ENCODE measurements around the gene BCL7A. TPM values are rescaled to one million over a fixed set of nuclear protein-coding genes. Genes with fewer than 3 reads are reported as not detected.
A peak's percentile ranks its signal among the peaks of the same experiment; 100 is the strongest.
"Not testable (repeated sequence)": the region's sequence is repeated elsewhere in the genome, so short reads cannot be mapped to it uniquely, and the experiment has no call there.

The BCL7A gene
- polyA plus RNA-seq, 3 donors from 2014 or later: 0.27 to 1.5 (median 0.48) TPM

DNA sequence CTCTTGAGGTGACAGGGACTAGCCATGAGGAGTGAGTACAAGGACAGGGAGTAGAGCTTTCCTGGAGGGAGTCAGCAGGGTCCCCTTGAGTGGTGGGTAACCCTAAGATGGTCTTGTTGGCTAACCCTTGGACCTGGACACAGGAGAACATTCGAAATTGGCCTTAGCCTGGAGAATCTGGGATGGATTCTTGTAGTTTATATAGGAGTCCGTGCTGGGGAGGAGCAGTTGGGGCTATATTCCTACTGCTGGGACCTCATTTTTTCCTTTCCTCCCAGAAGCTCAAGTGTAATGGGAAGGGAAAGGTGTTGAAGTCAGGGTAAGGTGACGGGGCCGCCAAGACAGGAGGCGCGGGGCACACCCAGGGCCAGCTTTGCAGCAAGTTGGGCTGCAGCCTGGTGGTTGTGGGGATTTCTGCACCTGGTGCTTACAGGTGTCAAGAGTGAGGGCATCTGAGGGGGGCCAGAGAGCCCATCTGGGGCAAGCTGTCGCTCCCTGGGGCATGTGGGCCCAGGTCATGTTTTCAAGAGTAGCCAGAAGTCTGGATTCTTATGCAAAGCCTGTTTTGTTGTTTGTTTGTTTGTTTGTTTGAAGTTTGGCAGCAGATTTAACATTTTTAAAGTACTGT lies 5.1 kb downstream of the BCL7A start:
- peaks cover 11 to 24% (median 14%) of the 10 kb centered on the region in 3 donors for H3K27me3 Mint-ChIP-seq (ENCODE audit: low read depth in 3 of 3)
- no peaks in the 10 kb centered on the region for H3K36me3 Mint-ChIP-seq
- H3K4me1 Mint-ChIP-seq: peaks cover 24 to 26% of the 10 kb centered on the region in 2 donors
- no peak for DNase-seq
- H3K27ac Mint-ChIP-seq: no peak overlapping the region
- no peaks in the 10 kb centered on the region for H3K9me3 Mint-ChIP-seq
- H3K4me3 Mint-ChIP-seq: no peak overlapping the region

DNA sequence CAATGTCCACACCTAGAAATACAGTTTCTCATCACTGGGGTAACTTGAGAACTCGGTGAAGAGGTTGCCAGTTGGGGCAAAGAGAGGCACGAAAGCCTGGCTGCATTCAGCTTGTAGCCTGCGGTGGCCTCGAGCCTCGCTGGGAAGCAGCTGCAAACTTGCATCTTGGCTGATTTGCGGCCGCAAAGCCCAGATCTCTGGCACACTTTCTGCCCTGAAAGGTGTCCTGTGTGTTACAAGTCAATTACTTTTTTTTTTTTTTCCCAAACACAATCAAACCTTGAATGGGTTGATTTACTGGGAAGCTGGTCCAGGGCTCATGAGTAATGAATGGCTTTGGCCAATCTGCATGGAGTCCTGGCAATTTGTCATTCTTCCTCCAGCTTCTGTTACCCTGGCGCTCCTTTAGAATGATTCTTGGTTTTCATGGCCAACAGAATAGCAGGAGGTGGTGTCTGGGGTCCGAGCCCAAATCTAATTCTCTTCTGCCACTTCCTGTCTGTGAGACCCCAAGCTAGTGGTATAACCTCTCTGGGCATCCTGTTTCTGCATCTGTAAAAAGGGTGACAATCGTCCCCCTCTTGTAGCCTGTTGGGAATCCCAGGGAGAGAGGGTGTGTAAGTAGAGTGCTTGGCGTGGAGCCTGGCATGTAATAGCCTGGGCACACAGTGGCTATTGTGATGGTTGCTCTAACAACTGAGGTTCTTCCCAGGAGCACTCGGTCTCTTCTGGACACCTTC lies 6.7 kb downstream of the BCL7A start:
- no peaks in the 10 kb centered on the region for H3K9me3 Mint-ChIP-seq
- no peaks in the 10 kb centered on the region for H3K36me3 Mint-ChIP-seq
- H3K27ac Mint-ChIP-seq: peak overlapping the region in 3 of 6 donors; percentile 6 to 68 (median 63)
- peak overlapping the region; percentile 8 to 70 (median 47) for H3K4me3 Mint-ChIP-seq
- H3K4me1 Mint-ChIP-seq: peaks cover 19 to 21% of the 10 kb centered on the region in 2 donors
- no peak for DNase-seq
- H3K27me3 Mint-ChIP-seq (ENCODE audit: low read depth in 3 of 3): peaks cover 8 to 19% (median 12%) of the 10 kb centered on the region in 3 donors

DNA sequence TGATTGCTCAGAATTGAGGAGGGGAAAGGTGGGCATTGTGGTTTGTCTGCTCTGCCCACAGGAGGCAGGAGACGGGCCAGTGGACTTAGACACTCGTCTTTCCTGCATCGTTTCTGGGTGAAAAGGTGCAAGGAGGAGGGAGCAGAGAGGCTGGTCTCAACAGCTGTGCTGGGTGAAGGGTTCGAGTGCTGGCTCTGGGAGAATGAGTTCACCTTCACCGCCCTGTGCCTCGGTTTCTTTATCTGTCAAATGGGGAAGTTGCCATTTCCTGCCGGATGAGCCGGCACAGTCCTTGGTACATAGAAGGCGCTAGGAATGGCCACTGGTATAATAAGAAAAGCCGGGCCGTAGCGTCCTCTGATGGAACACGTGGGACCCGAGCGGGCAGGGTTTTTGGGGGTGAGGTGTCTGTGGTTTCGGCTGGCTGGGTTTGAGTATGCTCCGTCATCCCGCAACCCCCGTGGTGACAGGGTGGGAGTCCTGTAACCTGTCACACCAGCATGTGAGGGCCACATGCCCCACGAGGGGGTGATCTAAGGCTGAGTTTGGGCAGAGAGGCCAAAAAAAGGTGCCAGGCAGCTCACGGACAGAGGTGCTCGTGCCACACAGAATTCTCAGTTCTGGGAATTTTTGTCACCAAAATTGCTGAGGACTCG lies 7.3 kb downstream of the BCL7A start:
- Mint-ChIP-seq H3K9me3 (no peaks in the 10 kb centered on the region), H3K36me3 (no peaks in the 10 kb centered on the region), H3K27me3 (ENCODE audit: low read depth in 3 of 3) (peaks cover 8 to 17% (median 16%) of the 10 kb centered on the region in 3 donors), H3K27ac (peak overlapping the region in 4 of 6 donors; percentile 6 to 85 (median 66)), H3K4me1 (peaks cover 18 to 19% of the 10 kb centered on the region in 2 donors), H3K4me3 (peak overlapping the region; percentile 29 to 70 (median 47))
- DNase-seq: peak; percentile 74 to 79 (median 75)

DNA sequence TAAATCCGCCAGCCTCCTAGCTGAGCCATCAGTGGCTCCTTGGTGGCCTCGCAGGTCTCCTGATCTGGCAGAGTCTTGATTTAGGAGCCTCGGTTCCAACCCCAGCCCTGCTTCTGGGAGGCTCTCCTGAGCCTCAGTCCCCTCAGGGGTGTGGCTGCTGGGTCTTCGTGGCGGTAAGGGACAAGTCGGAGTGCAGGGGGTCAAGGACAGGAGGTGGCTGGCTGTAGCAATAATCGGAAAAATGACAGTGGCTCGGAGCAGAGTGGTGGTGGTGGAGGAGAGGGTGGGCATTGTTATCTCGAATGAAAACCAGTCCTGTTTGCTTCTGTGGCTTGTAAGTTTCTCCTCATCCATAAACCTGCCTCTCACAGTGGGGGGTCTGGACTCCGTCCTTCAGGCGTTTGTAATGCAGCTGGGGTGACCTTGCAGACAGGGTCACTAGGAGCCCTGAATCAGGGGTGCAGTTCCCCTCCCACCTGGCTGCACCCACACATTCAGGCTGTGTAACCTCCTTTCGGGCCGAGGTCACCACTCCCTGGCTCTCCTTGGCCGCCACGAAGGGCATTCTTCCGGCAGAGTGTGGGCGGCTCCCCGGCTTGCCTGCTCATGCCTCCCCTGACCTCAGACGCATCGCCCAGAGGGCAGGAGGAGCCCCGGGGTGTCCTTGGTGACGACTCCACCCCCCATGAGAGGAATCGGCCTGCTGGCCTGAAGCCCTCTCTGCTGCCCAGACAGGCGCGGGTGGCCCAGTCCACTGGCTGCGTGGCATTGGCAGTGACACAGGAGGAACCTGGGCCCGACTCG lies 8.1 kb downstream of the BCL7A start:
- Mint-ChIP-seq H3K27me3 (ENCODE audit: low read depth in 3 of 3) (peaks cover 8 to 13% (median 13%) of the 10 kb centered on the region in 3 donors), H3K9me3 (no peaks in the 10 kb centered on the region), H3K36me3 (no peaks in the 10 kb centered on the region), H3K4me3 (peak overlapping the region in 4 of 5 donors; percentile 29 to 47 (median 39)), H3K27ac (peak overlapping the region in 3 of 6 donors; percentile 8 to 85 (median 63)), H3K4me1 (peaks cover 18 to 19% of the 10 kb centered on the region in 2 donors)
- DNase-seq: no peak

DNA sequence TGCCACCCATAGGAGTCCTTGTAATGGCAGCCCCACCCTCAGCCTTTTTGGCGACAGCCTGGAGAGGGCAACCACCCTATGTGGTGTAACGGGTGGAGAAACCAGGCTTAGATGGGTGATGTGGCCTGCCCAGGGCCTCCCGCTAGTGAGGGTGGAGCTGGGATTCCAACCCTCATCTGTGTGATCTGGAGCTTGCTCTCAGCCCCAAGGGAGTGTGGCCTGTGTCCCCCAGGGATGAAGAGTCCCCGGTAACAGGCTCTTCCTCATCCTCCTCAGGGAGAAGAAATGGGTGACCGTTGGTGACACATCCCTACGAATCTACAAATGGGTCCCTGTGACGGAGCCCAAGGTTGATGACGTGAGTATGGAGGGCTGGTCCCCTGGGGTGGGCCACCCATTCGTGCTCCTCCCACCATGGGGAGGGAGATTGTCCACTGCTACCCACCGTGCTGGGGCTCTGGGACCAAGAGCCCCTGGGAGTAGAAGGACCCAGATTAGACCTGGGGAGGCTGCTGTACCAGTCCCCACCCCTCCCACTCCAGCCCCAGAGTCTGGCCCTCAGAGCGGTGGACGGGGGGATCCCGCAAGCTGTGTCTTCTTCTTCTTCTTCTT lies 8.8 kb downstream of the BCL7A start:
- DNase-seq: no peak
- Mint-ChIP-seq H3K9me3 (no peaks in the 10 kb centered on the region), H3K27me3 (ENCODE audit: low read depth in 3 of 3) (peaks cover 8 to 13% (median 13%) of the 10 kb centered on the region in 3 donors), H3K36me3 (no peaks in the 10 kb centered on the region), H3K4me3 (no peak overlapping the region), H3K27ac (no peak overlapping the region), H3K4me1 (peaks cover 18 to 19% of the 10 kb centered on the region in 2 donors)

DNA sequence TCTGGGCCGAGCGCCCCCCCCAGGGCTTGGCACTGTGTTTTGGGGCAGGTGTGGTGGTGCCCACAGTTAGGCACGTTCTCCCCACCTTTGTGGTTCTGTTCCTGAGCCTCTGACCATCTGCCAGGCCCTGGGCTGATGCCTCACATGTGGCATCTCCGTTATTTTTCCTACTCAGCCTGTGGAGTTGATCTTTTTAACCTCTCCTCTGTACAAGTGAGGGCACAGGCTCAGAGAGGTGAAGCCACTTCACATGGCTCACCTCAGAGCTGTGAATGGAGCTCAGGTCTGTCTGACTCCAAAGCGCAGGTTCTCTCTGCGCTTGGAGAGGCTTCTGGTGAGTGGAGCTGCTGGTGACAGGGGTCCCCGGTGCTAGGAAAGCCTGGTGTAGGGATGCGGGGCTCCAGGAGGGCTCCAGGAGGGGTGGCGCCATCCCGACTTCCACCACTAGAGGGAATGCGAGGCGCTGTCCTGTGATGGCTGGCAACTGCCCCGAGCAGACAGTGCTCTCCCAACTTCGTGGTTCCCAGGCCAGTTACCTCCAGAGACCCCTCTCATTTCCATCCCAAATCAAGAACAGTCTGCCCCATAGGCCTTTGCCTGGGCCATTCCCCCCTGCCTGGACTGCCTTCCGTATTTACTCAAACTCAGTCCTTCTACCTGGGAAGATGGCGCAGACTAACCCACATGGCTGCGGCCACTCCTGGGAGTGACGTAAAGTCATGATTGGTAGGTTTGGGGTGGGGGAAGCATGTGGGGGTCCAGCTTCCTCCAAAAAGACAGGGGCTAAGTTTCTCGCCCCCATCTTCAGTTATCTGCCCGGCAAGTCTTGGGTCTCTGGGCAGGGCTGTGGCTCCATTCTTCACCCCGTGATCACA lies 9.9 kb downstream of the BCL7A start:
- peaks cover 18 to 19% of the 10 kb centered on the region in 2 donors for H3K4me1 Mint-ChIP-seq

DNA sequence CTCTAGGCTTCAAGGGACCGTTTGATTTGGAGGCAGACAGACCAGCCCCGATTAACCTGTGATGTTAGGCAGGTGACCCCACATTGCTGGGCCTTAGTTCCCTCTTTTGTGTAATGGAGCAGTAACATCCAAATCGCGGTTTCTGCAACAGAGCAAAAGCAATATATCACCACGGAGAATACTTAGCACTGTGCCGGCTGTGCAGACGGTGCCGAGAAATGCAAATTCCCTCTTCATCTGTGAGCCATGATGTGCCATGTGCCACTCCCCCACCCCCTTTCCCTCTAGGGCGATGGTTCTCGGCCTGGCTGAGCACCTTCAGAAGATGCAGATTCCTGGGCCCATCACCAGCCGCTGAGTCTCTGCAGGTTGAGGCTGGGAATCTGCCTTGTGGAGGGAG lies 10.9 kb downstream of the BCL7A start:
- Mint-ChIP-seq H3K9me3 (no peaks in the 10 kb centered on the region), H3K4me3 (no peak overlapping the region), H3K27me3 (ENCODE audit: low read depth in 3 of 3) (peaks cover 8 to 13% (median 13%) of the 10 kb centered on the region in 3 donors), H3K27ac (no peak overlapping the region), H3K4me1 (peaks cover 18 to 19% of the 10 kb centered on the region in 2 donors), H3K36me3 (no peaks in the 10 kb centered on the region)
- DNase-seq: no peak

More for the DNA sequence above, 9.9 kb downstream of the BCL7A start:
- Mint-ChIP-seq H3K27me3 (ENCODE audit: low read depth in 3 of 3) (peaks cover 8 to 13% (median 13%) of the 10 kb centered on the region in 3 donors), H3K27ac (no peak overlapping the region), H3K36me3 (no peaks in the 10 kb centered on the region), H3K4me3 (no peak overlapping the region), H3K9me3 (no peaks in the 10 kb centered on the region)
- no peak for DNase-seq

DNA sequence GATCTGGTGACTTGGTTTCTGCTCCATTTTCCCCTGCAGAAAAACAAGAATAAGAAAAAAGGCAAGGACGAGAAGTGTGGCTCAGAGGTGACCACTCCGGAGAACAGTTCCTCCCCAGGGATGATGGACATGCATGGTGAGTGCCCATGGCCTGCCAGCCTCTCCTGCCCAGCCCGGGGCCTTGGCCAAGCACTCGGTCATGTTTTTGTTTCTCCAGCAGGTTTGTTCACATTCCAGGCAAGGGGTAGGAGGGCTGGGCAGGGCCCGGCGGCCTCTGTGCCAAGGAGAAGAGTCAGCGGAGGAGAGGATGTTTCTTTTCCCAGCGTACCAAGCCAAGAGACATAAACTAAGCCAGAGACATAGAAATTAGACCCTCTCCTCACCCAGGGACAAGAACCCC lies 13.6 kb downstream of the BCL7A start:
- Mint-ChIP-seq H3K4me3 (no peak overlapping the region), H3K27me3 (ENCODE audit: low read depth in 3 of 3) (peaks cover 0 to 4% (median 0%) of the 10 kb centered on the region in 3 donors), H3K36me3 (no peaks in the 10 kb centered on the region), H3K4me1 (no peaks in the 10 kb centered on the region), H3K9me3 (no peaks in the 10 kb centered on the region), H3K27ac (no peak overlapping the region)
- DNase-seq: no peak

DNA sequence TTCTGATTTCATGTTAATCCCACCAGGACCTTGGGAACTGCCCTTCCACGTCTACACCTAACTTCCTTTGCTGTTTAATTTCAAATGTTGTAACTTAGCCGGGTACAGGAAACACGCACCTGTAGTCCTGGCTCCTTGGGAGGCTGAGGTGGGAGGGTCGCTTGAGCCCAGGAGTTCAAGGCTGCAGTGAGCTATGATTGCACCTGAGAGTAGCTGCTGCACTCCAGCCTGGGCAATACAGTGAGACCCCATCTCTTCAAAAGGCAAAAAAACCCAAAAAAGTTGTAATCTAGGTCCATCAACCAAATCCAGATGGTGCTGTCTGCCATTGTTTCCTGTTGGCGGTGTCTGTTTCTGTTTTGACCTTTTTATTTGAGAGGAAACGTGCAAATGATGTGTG lies 14.5 kb downstream of the BCL7A start:
- Mint-ChIP-seq H3K4me1 (no peaks in the 10 kb centered on the region), H3K4me3 (no peak overlapping the region), H3K9me3 (no peaks in the 10 kb centered on the region), H3K36me3 (no peaks in the 10 kb centered on the region), H3K27me3 (ENCODE audit: low read depth in 3 of 3) (peaks cover 0 to 4% (median 0%) of the 10 kb centered on the region in 3 donors), H3K27ac (no peak overlapping the region)
- no peak for DNase-seq

DNA sequence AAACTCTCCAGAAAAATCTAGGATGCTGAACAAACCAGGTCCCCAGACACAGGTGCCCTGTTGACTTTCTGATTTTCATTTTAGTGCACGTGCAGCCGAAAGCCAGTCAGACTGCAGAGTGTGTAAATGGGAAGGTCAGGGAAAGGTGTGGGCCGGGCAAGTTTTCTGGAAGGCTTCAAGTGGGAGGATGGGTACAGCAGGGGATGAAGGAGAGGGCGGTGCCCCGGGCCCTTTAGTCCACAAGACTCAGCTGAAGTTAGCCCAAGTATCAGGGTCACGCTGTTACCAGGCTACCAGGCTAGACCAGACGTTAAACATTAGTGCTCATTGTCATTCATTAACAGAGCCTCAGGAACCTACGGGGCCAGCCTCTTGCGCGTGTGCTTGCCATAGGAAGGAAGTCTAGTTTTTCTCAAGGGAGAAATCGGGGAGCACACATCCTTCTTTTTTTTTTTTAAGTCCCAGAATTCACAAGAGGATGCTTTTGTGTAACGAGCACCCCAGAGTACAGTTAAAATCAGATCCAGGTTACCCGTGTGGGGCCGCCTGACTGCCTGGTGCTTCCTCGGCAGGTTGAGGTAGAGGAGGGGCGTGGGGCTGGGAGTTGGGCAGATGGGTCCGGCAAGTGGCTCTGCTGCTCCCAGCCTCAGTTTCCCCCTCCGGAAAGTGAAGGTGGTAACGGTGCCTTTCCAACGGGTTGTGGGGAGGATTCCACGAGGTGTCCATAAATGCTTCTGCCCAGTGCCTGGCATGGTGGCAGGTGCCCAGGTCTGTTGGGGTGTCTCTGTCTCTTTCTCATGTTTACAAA lies 19.1 kb downstream of the BCL7A start:
- H3K9me3 Mint-ChIP-seq: no peaks in the 10 kb centered on the region
- H3K27me3 Mint-ChIP-seq (ENCODE audit: low read depth in 3 of 3): no peaks in the 10 kb centered on the region
- H3K4me3 Mint-ChIP-seq: no peak overlapping the region
- no peak overlapping the region for H3K27ac Mint-ChIP-seq
- H3K4me1 Mint-ChIP-seq: no peaks in the 10 kb centered on the region
- no peaks in the 10 kb centered on the region for H3K36me3 Mint-ChIP-seq
- DNase-seq: no peak

DNA sequence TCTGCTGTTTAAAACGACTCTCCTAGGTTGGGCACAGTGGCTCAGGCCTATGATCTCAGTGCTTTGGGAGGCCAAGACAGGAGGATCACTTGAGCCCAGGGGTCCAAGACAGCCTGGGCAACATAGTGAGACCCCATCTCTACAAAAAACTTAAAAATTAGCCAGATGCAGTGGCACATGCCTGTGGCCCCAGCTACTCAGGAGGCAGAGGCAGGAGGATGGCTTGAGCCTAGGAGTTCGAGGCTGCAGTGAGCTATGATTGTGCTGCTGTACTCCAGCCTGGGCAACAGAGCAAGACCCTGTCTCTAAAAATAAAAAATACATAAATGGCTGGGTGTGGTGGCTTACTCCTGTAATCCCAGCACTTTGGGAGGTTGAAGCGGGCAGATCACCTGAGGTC lies 19.8 kb downstream of the BCL7A start:
- not testable (repeated sequence) for H3K4me3 Mint-ChIP-seq; H3K27me3 Mint-ChIP-seq (ENCODE audit: low read depth in 3 of 3); H3K9me3 Mint-ChIP-seq; DNase-seq; H3K4me1 Mint-ChIP-seq; H3K27ac Mint-ChIP-seq; H3K36me3 Mint-ChIP-seq

DNA sequence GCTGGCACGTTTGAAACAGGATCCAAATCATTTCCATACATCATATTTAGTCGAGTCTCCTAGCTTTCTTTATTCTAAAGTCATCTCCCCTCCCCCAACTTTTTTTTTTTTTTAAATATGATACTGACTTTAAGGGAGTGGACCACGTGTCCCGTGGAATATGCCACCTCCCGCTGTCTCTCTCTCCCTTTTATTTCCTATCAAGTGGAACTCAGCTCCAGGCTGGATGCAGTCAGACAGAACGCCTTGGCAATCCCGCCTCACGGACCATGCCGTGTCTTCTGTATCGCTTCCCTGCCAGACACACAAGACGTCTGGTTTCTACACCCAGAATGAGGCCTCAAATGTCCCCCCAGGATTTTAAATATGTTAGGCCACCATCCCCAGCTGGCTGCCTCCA lies 21.2 kb downstream of the BCL7A start:
- Mint-ChIP-seq H3K27me3 (ENCODE audit: low read depth in 3 of 3) (peaks cover 0 to 2% (median 0%) of the 10 kb centered on the region in 3 donors), H3K27ac (no peak overlapping the region), H3K9me3 (no peaks in the 10 kb centered on the region), H3K4me1 (no peaks in the 10 kb centered on the region), H3K4me3 (no peak overlapping the region), H3K36me3 (no peaks in the 10 kb centered on the region)
- DNase-seq: no peak

Measured in immature natural killer cell (primary cell).